ENCODE results near the gene RMI1.
A peak's percentile ranks its signal among the peaks of the same experiment; 100 is the strongest.

Gene RMI1

DNA sequence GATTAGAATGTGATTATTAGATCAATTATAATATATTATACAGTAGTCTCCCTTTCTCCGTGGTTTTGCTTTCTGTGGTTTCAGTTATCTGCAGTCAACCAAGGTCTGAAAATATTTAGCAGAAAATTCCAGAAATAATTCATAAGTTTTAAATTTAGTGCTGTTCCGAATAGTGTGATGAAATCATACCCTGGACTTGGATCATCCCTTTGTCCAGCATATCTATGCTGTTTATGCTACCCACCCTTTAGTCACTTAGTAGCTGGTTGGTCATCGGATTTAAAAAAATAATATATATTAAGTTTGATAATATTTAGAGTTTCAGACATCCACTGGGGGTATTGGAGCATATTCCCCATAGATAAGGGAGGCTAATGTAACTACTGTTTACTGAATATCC lies 19.6 kb downstream of the RMI1 start:
- Histone ChIP-seq H3K27me3 (ENCODE audit: insufficient read depth, poor library complexity, severe bottlenecking) (no peaks in the 10 kb centered on the region), H3K4me3 (replicated peaks; ENCODE audit: insufficient read depth, low read length) (no peak overlapping the region), H3K27ac (replicated peaks) (no peak overlapping the region)
- DNase-seq (ENCODE audit: low read depth in 1 of 2, low spot score in 1 of 2): no peak
- TF ChIP-seq, protein P1, sequence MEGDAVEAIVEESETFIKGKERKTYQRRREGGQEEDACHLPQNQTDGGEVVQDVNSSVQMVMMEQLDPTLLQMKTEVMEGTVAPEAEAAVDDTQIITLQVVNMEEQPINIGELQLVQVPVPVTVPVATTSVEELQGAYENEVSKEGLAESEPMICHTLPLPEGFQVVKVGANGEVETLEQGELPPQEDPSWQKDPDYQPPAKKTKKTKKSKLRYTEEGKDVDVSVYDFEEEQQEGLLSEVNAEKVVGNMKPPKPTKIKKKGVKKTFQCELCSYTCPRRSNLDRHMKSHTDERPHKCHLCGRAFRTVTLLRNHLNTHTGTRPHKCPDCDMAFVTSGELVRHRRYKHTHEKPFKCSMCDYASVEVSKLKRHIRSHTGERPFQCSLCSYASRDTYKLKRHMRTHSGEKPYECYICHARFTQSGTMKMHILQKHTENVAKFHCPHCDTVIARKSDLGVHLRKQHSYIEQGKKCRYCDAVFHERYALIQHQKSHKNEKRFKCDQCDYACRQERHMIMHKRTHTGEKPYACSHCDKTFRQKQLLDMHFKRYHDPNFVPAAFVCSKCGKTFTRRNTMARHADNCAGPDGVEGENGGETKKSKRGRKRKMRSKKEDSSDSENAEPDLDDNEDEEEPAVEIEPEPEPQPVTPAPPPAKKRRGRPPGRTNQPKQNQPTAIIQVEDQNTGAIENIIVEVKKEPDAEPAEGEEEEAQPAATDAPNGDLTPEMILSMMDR (IDR thresholded peaks at IDR 0.05; ENCODE audit: insufficient read depth, low read length): no peak
- TF ChIP-seq SPI1 (IDR thresholded peaks at IDR 0.05; ENCODE audit: borderline replicate concordance, low read depth) (no peak), REST (IDR thresholded peaks at IDR 0.05; ENCODE audit: insufficient replicate concordance, low read depth) (no peak), GABPA (IDR thresholded peaks at IDR 0.05; ENCODE audit: low read depth) (no peak), POLR2AphosphoS5 (IDR thresholded peaks at IDR 0.05; ENCODE audit: low read depth) (no peak)

DNA sequence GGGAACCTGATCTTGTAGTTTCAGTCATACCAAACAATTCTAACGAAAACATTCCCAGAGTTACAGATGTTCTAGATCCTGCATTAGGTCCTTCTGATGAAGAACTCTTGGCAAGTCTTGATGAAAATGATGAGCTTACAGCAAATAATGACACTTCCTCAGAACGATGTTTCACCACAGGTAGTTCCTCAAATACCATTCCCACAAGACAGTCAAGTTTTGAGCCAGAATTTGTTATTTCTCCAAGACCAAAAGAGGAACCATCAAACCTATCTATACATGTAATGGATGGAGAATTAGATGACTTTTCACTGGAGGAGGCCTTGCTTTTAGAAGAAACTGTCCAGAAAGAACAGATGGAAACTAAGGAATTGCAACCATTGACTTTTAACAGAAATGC lies 21.0 kb downstream of the RMI1 start:
- peak in 1 of 2 experiments; percentile 60 for DNase-seq (ENCODE audit: low read depth in 1 of 2, low spot score in 1 of 2)

DNA sequence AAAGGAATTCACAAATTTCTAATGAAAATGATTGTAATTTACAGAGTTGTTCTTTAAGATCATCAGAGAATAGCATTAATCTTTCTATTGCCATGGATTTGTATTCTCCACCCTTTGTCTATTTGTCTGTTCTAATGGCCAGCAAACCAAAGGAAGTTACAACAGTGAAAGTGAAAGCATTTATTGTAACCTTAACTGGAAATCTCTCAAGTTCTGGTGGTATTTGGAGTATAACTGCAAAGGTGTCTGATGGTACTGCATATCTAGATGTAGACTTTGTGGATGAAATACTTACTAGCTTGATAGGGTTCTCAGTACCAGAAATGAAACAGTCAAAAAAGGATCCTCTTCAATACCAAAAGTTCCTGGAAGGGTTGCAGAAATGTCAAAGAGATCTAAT lies 21.7 kb downstream of the RMI1 start:
- no peak overlapping the region for H3K4me3 ChIP-seq (replicated peaks; ENCODE audit: insufficient read depth, low read length)
- TF ChIP-seq, protein P1 (IDR thresholded peaks at IDR 0.05; ENCODE audit: insufficient read depth, low read length): no peak
- TF ChIP-seq REST (IDR thresholded peaks at IDR 0.05; ENCODE audit: insufficient replicate concordance, low read depth) (no peak), POLR2AphosphoS5 (IDR thresholded peaks at IDR 0.05; ENCODE audit: low read depth) (no peak), GABPA (IDR thresholded peaks at IDR 0.05; ENCODE audit: low read depth) (no peak), SPI1 (IDR thresholded peaks at IDR 0.05; ENCODE audit: borderline replicate concordance, low read depth) (no peak)
- no peak overlapping the region for H3K27ac ChIP-seq (replicated peaks)
- no peaks in the 10 kb centered on the region for H3K27me3 ChIP-seq (ENCODE audit: insufficient read depth, poor library complexity, severe bottlenecking)
- no peak for DNase-seq (ENCODE audit: low read depth in 1 of 2, low spot score in 1 of 2)

More for the DNA sequence above, 21.0 kb downstream of the RMI1 start:
- TF ChIP-seq POLR2AphosphoS5 (IDR thresholded peaks at IDR 0.05; ENCODE audit: low read depth) (no peak), REST (IDR thresholded peaks at IDR 0.05; ENCODE audit: insufficient replicate concordance, low read depth) (no peak), GABPA (IDR thresholded peaks at IDR 0.05; ENCODE audit: low read depth) (0 out of 2 replicates have a peak, but pooled peaks have one; percentile 8), SPI1 (IDR thresholded peaks at IDR 0.05; ENCODE audit: borderline replicate concordance, low read depth) (peak; percentile 93)
- TF ChIP-seq, protein P1 (IDR thresholded peaks at IDR 0.05; ENCODE audit: insufficient read depth, low read length): no peak
- Histone ChIP-seq H3K27me3 (ENCODE audit: insufficient read depth, poor library complexity, severe bottlenecking) (no peaks in the 10 kb centered on the region), H3K4me3 (replicated peaks; ENCODE audit: insufficient read depth, low read length) (no peak overlapping the region), H3K27ac (replicated peaks) (no peak overlapping the region)

All from HL-60 (cell line).